K562 (cell line): ENCODE measurements around the gene BICC1. TPM values are rescaled to one million over a fixed set of nuclear protein-coding genes. Genes with fewer than 3 reads are reported as not detected.

Source experiments
- ATAC-seq: fragments of 200-7000 bp; cut with Tn5 transposase; 3 replicates; pipeline ENCODE4 v1.9.1; 2020; ENCODE audit warnings: moderate library complexity
- BruUV-seq: library from RNA; stranded (reverse); fragments of 400-500 nt; replicated peaks from 2 replicates; lab custom pipeline; 2021; lab: Mats Ljungman, UMichigan
- CTCF ChIA-PET: fragments of 300-600 bp; formaldehyde crosslinking; extraction: SDS; loops from one replicate; lab custom pipeline; 2021; ENCODE audit warnings: low intra/inter-chr PET ratio; lab: Yijun Ruan, JAX
- POLR2A ChIA-PET: fragments of 300-600, 350-650 bp; sonication (Branson Sonifier 250); formaldehyde crosslinking; extraction: SDS; loops from one replicate; lab custom pipeline; 2021; ENCODE audit warnings: antibody characterized with exemption, inconsistent platforms; lab: Yijun Ruan, JAX
- DNase-seq, 4 experiments: peaks; one replicate each; pipeline versions ENCODE4 v3.0.0 to v3.0.0-alpha.2; 2011 to 2018; ENCODE audit warnings: low spot score in 3 of 4, mixed read lengths in 3 of 4; ENCODE audit errors: extremely low read depth in 1 of 4
- FAIRE-seq: peaks from 2 replicates; lab custom pipeline; 2011; peaks lifted over from hg19 to GRCh38; lab: Jason Lieb, UNC
- H2AFZ ChIP-seq: 2 replicates; pipeline ENCODE4 v1.6.0; 2011; ENCODE audit warnings: low read depth, low read length, control low read depth, inconsistent platforms
- H3K27ac ChIP-seq: fragments of 200-600 bp; 3 replicates; pipeline ENCODE4 v1.8.0; 2011; ENCODE audit warnings: low read depth, mild to moderate bottlenecking, control low read depth, inconsistent platforms, low read length, moderate library complexity, mixed read lengths; ENCODE audit errors: extremely low read depth
- H3K27me3 ChIP-seq, 2 experiments: fragments of 300-600 bp in 1 of 2; 2 replicates in 1 of 2; 3 replicates in 1 of 2; pipeline versions ENCODE4 v1.6.0 to v1.8.0; 2011; ENCODE audit warnings: inconsistent platforms in 2 of 2, low read length in 2 of 2, mild to moderate bottlenecking in 1 of 2, mixed read lengths in 1 of 2, moderate library complexity in 1 of 2; ENCODE audit not compliant: control insufficient read depth in 2 of 2, insufficient read depth in 2 of 2
- H3K36me3 ChIP-seq: fragments of 300-600 bp; 3 replicates; pipeline ENCODE4 v1.8.0; 2011; ENCODE audit warnings: mild to moderate bottlenecking, low read length, inconsistent platforms; ENCODE audit not compliant: control insufficient read depth, insufficient read depth
- H3K4me1 ChIP-seq, 2 experiments: fragments of 200-600 bp in 1 of 2; replicated peaks in 1 of 2; 2 replicates in 1 of 2; 3 replicates in 1 of 2; pipeline versions ENCODE4 v1.5.1 to v1.8.0; 2011; ENCODE audit warnings: inconsistent platforms in 2 of 2, low read length in 2 of 2, mild to moderate bottlenecking in 1 of 2, mixed read lengths in 1 of 2, moderate library complexity in 1 of 2; ENCODE audit not compliant: control insufficient read depth in 2 of 2, insufficient read depth in 2 of 2
- H3K4me2 ChIP-seq: 2 replicates; pipeline ENCODE4 v1.6.1; 2011; ENCODE audit warnings: low read length, control low read depth, inconsistent platforms, mixed read lengths; ENCODE audit not compliant: insufficient read depth
- H3K4me3 ChIP-seq: fragments of 200-600 bp; sonication (generic), shearing (Covaris generic); 2 replicates; pipeline ENCODE4 v1.5.1; 2016; ENCODE audit warnings: control low read depth, inconsistent platforms
- H3K79me2 ChIP-seq: fragments of 200-600 bp; 3 replicates; pipeline ENCODE4 v1.8.0; 2011; ENCODE audit warnings: low read length, inconsistent platforms; ENCODE audit not compliant: control insufficient read depth, insufficient read depth
- H3K9ac ChIP-seq, 2 experiments: 2 replicates each; pipeline versions ENCODE4 v1.6.0 to v1.6.1; 2011; ENCODE audit warnings: low read depth in 2 of 2, low read length in 2 of 2, control low read depth in 1 of 2, inconsistent platforms in 1 of 2, mild to moderate bottlenecking in 1 of 2, mixed read lengths in 1 of 2; ENCODE audit not compliant: insufficient read depth in 1 of 2
- H3K9me1 ChIP-seq: one replicate; pipeline ENCODE4 v1.6.0; 2011; ENCODE audit warnings: inconsistent platforms, mild to moderate bottlenecking, low read length, moderate library complexity; ENCODE audit not compliant: control insufficient read depth, insufficient read depth
- H3K9me3 ChIP-seq: replicated peaks from 2 replicates; pipeline ENCODE4 v1.5.1; 2011; ENCODE audit warnings: low read depth, low read length, inconsistent platforms; ENCODE audit not compliant: control insufficient read depth, insufficient read depth
- H4K20me1 ChIP-seq: replicated peaks from 2 replicates; pipeline ENCODE4 v1.6.1; 2011; ENCODE audit warnings: low read length, inconsistent platforms, mixed read lengths; ENCODE audit not compliant: control insufficient read depth, insufficient read depth
- BRD4 ChIP-seq: fragments of 200-600 bp; sonication (generic); IDR thresholded peaks from 2 replicates; pipeline ENCODE4 v1.6.1; 2017; ENCODE audit warnings: inconsistent platforms
- CBX3 ChIP-seq, 2 experiments: IDR thresholded peaks; 1 replicate in 1 of 2; 2 replicates in 1 of 2; pipeline ENCODE4 v1.6.1; 2012; ENCODE audit warnings: inconsistent platforms in 2 of 2, low read length in 2 of 2, borderline replicate concordance in 1 of 2, control low read depth in 1 of 2
- CHD4 ChIP-seq: fragments of 200-600 bp; sonication (generic); IDR thresholded peaks from 3 replicates; pipeline ENCODE4 v1.6.1; 2012; ENCODE audit warnings: low read depth, mild to moderate bottlenecking, mixed read lengths, low read length, inconsistent platforms; ENCODE audit not compliant: insufficient read depth, insufficient replicate concordance, poor library complexity, severe bottlenecking
- E2F8 ChIP-seq: fragments of 450-650 bp; IDR thresholded peaks from 2 replicates; pipeline ENCODE4 v1.7.1; 2018; ENCODE audit warnings: mild to moderate bottlenecking, low read depth; ENCODE audit not compliant: partially characterized antibody
- ETV6 ChIP-seq, 3 experiments: fragments of 150-350 bp in 1 of 3; sonication (generic) in 1 of 3; formaldehyde crosslinking in 1 of 3; IDR thresholded peaks; 2 replicates each; pipeline versions ENCODE4 v1.6.1 to v1.8.0; 2014 to 2022; ENCODE audit warnings: borderline replicate concordance in 2 of 3, low read depth in 2 of 3, antibody characterized with exemption in 1 of 3, low read length in 1 of 3, mild to moderate bottlenecking in 1 of 3, missing genetic modification reagents in 1 of 3
- FOXA3 ChIP-seq, 2 experiments: fragments of 450-650 bp in 1 of 2; sonication (generic) in 1 of 2; formaldehyde crosslinking; IDR thresholded peaks in 1 of 2; conservative IDR thresholded peaks in 1 of 2; 2 replicates each; pipeline versions ENCODE4 v1.4.0 to v1.8.0; 2020 to 2022; ENCODE audit warnings: mild to moderate bottlenecking in 2 of 2, missing genetic modification reagents in 1 of 2
- MTA2 ChIP-seq: fragments of 450-650 bp; IDR thresholded peaks from 2 replicates; pipeline ENCODE4 v1.6.1; 2016; ENCODE audit warnings: low read depth
- NR2F6 ChIP-seq: fragments of 450-650 bp; formaldehyde crosslinking; IDR thresholded peaks from 2 replicates; pipeline ENCODE4 v1.4.0; 2020; ENCODE audit warnings: mild to moderate bottlenecking
- YY1 ChIP-seq, 3 experiments: IDR thresholded peaks; 2 replicates each; pipeline ENCODE4 v1.6.1; 2011; ENCODE audit warnings: low read length in 2 of 3, mild to moderate bottlenecking in 2 of 3, moderate library complexity in 2 of 3, borderline replicate concordance in 1 of 3, control low read depth in 1 of 3, low read depth in 1 of 3; ENCODE audit not compliant: insufficient read depth in 3 of 3, insufficient replicate concordance in 2 of 3, control insufficient read depth in 1 of 3, insufficient read length in 1 of 3; ENCODE audit errors: extremely low read depth in 1 of 3
- WGBS: fragments of 100-300 bp; shearing (Covaris generic); methylation state at CpG from one replicate; pipeline ENCODE4 v1.1.6; 2016; ENCODE audit warnings: low coverage, mixed read lengths; ENCODE audit not compliant: insufficient coverage; ENCODE audit errors: missing lambda C conversion rate; 5-methylcytosine and 5-hydroxymethylcytosine counted together
- in situ Hi-C: fragments of 300-500 bp; cut with MboI; formaldehyde crosslinking; loops from 4 replicates; pipeline ENCODE4 v1.15.0; 2018; ENCODE audit warnings: inconsistent platforms, mixed read lengths
- intact Hi-C: fragments of 100-400 bp; cut with micrococcal nuclease; formaldehyde crosslinking; loops from 2 replicates; pipeline ENCODE4 v1.14.2; 2022
- polyA plus RNA-seq, 8 experiments: library from polyadenylated mRNA; depleted of rRNA in 4 of 8; stranded (reverse) in 5 of 8; unstranded in 3 of 8; fragments of >200 nt; fragmentation: Nextera tagmentation in 2 of 8; fragmentation: Illumina TruSeq in 1 of 8; extraction: Ambion mirVana in 2 of 8; extraction: Trizol in 1 of 8; gene quantifications; 2 replicates each; pipeline versions ENCODE4 v1.2.1 to v1.2.3, GENCODE V29; 2011 to 2014; ENCODE audit warnings: inconsistent platforms in 1 of 8, missing spikeins in 1 of 8
- total RNA-seq, 7 experiments: library from RNA; depleted of rRNA in 6 of 7; stranded (reverse); fragments of >200 nt in 6 of 7; fragmentation: Illumina TruSeq in 2 of 7; extraction: Trizol in 2 of 7; gene quantifications; 2 replicates each; pipeline versions ENCODE4 v1.2.1 to v1.2.3, GENCODE V29; 2011 to 2021; ENCODE audit warnings: low replicate concordance in 1 of 7
- TF ChIP-seq, protein P1 (sequence below): sonication (generic); formaldehyde crosslinking; IDR thresholded peaks from 2 replicates; pipeline ENCODE4 v1.8.1; 2023; ENCODE audit warnings: mild to moderate bottlenecking, missing genetic modification reagents, moderate library complexity

The BICC1 gene
- total and polyA plus RNA-seq, 9 of the 15 experiments (the other 6 are each of a cell fraction or from before 2014, with no cell fraction given): not detected

DNA sequence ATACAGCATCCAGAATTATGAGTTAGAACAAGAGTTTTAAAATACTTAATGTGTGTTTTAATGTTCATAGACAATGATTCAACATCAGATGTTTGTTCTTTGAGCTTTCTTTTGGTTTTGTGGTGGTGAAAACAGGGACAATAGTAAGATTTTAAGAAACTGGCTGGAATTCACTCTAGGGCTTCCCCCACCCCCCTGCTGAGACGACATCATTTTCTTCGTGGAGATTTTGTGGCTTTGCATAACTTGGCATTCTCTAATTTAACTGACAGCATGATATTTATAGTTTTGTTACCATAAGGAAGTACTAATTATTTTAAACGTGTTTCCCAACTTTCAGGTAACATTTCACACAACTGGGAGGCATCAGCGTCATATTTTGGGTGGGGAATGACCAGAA, 184.1 kb downstream of the BICC1 start:
- no peak overlapping the region for H3K27ac ChIP-seq
- H3K79me2 ChIP-seq: no peaks in the 10 kb centered on the region

More for the DNA sequence above, 184.1 kb downstream of the BICC1 start:
- Histone ChIP-seq H3K4me1 (no peaks in the 10 kb centered on the region), H3K9ac (no peak overlapping the region), H2AFZ (no peak overlapping the region), H3K9me1 (no peaks in the 10 kb centered on the region), H3K36me3 (no peaks in the 10 kb centered on the region), H3K9me3 (no peaks in the 10 kb centered on the region), H3K4me2 (no peak overlapping the region), H4K20me1 (no peaks in the 10 kb centered on the region), H3K27me3 (no peaks in the 10 kb centered on the region), H3K4me3 (no peak overlapping the region)
- TF ChIP-seq NR2F6 (CRISPR knock-in tag): no peak
- TF ChIP-seq YY1 (IDR thresholded peaks at IDR 0.05; ENCODE audit: borderline replicate concordance in 1 of 3, control insufficient read depth in 1 of 3, extremely low read depth in 1 of 3, insufficient read depth in 3 of 3, insufficient read length in 1 of 3, insufficient replicate concordance in 2 of 3, low read depth in 1 of 3, low read length in 2 of 3): no peak
- TF ChIP-seq, protein P1, sequence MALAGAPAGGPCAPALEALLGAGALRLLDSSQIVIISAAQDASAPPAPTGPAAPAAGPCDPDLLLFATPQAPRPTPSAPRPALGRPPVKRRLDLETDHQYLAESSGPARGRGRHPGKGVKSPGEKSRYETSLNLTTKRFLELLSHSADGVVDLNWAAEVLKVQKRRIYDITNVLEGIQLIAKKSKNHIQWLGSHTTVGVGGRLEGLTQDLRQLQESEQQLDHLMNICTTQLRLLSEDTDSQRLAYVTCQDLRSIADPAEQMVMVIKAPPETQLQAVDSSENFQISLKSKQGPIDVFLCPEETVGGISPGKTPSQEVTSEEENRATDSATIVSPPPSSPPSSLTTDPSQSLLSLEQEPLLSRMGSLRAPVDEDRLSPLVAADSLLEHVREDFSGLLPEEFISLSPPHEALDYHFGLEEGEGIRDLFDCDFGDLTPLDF (CRISPR knock-in tag): no peak
- TF ChIP-seq E2F8: no peak
- TF ChIP-seq MTA2: no peak
- no peak for TF ChIP-seq ETV6 (IDR thresholded peaks at IDR 0.05; ENCODE audit: borderline replicate concordance in 1 of 2, low read depth in 2 of 2, low read length in 1 of 2)
- TF ChIP-seq ETV6 (CRISPR knock-in tag; IDR thresholded peaks at IDR 0.05; ENCODE audit: borderline replicate concordance): no peak
- TF ChIP-seq CHD4: no peak
- no peak for TF ChIP-seq CBX3 (IDR thresholded peaks at IDR 0.05; ENCODE audit: borderline replicate concordance in 1 of 2, low read length in 2 of 2)
- TF ChIP-seq BRD4: no peak
- TF ChIP-seq FOXA3 (CRISPR knock-in tag; conservative IDR thresholded peaks at IDR 0.05 in 1 of 2, IDR thresholded peaks at IDR 0.05 in 1 of 2): no peak
- intact Hi-C loops: no loop called here
- CTCF ChIA-PET: no interaction called here
- no TSS peak for BruUV-seq
- ATAC-seq (no peak), DNase-seq (no peak), FAIRE-seq (no peak)
- in situ Hi-C loops: no loop called here
- POLR2A ChIA-PET: interaction anchor here (1.0 kb wide), 1 partner anchor 20 kb away, joined by 3 read pairs; no protein-coding TSS in a partner anchor
- WGBS: 1% methylated on average over 4 of the region's 4 CpGs
